OCI-LY3 (cell line): ENCODE results near the gene PARD6G.
"Not testable (repeated sequence)": the region's sequence is repeated elsewhere in the genome, so short reads cannot be mapped to it uniquely, and the experiment has no call there.

ENCODE experiments used
- H2AFZ ChIP-seq: fragments of 200-600, 300-600 bp; shearing (Covaris generic); 2 replicates; pipeline ENCODE4 v1.6.0; 2014; ENCODE audit warnings: antibody characterized with exemption, low read depth, low read length
- H3K27ac ChIP-seq: fragments of 200-600, 300-600 bp; sonication (generic); 2 replicates; pipeline ENCODE4 v1.5.1; 2014; ENCODE audit warnings: mild to moderate bottlenecking, low read length, moderate library complexity, mixed read lengths
- H3K27me3 ChIP-seq: fragments of 200-600, 300-600 bp; sonication (generic); 2 replicates; pipeline ENCODE4 v1.6.1; 2014; ENCODE audit warnings: low read depth, low read length, mixed read lengths
- H3K36me3 ChIP-seq: fragments of 200-600, 300-600 bp; sonication (generic); replicated peaks from 2 replicates; pipeline ENCODE3; 2014; ENCODE audit warnings: low read depth, low read length, mixed read lengths
- H3K4me1 ChIP-seq: fragments of 300-600, 200-600 bp; sonication (generic); 2 replicates; pipeline ENCODE4 v1.6.1; 2014; ENCODE audit warnings: low read length, mixed read lengths
- H3K4me2 ChIP-seq: fragments of 200-600, 300-600 bp; sonication (generic); 2 replicates; pipeline ENCODE4 v1.6.1; 2014; ENCODE audit warnings: low read length, mixed read lengths
- H3K4me3 ChIP-seq: fragments of 300-600, 200-600 bp; sonication (generic); 2 replicates; pipeline ENCODE4 v1.5.1; 2014; ENCODE audit warnings: antibody characterized with exemption, mild to moderate bottlenecking, low read length, moderate library complexity
- H3K79me2 ChIP-seq: fragments of 300-600, 200-600 bp; shearing (Covaris generic); 2 replicates; pipeline ENCODE4 v1.6.1; 2014; ENCODE audit warnings: mild to moderate bottlenecking, low read length, mixed read lengths
- H3K9ac ChIP-seq: fragments of 300-600, 200-600 bp; shearing (Covaris generic); 2 replicates; pipeline ENCODE4 v1.6.0; 2014; ENCODE audit warnings: mild to moderate bottlenecking, low read length, moderate library complexity
- H3K9me3 ChIP-seq: fragments of 200-600, 300-600 bp; shearing (Covaris generic); 2 replicates; pipeline ENCODE4 v1.6.1; 2014; ENCODE audit warnings: low read length, mixed read lengths; ENCODE audit not compliant: insufficient read depth
- H4K20me1 ChIP-seq: fragments of 200-600, 300-600 bp; sonication (generic); 2 replicates; pipeline ENCODE4 v1.6.1; 2016; ENCODE audit warnings: low read length, mixed read lengths; ENCODE audit not compliant: insufficient read depth
- CTCF ChIP-seq: fragments of 200-600, 300-600 bp; sonication (generic); IDR thresholded peaks from 2 replicates; pipeline ENCODE4 v1.5.1; 2014; ENCODE audit warnings: antibody characterized with exemption, low read length, low read depth
- EZH2phosphoT487 ChIP-seq: fragments of 200-600 bp; shearing (Covaris generic); IDR thresholded peaks from 2 replicates; pipeline ENCODE4 v1.6.1; 2018; ENCODE audit warnings: antibody characterized with exemption, mixed run types, low read depth

PARD6G gene

GRCh38 chr18:80238651-80239260 is 8.6 kb downstream of the PARD6G start:
- Histone ChIP-seq H3K36me3 (no peaks in the 10 kb centered on the region), H4K20me1 (peaks cover 29% of the 10 kb centered on the region; the same call in 1 of the 2 replicates), H3K4me2 (no peak overlapping the region), H3K27me3 (0 out of 2 replicates have a peak, but pooled peaks cover 11% of the 10 kb centered on the region), H2AFZ (no peak overlapping the region), H3K9me3 (no peaks in the 10 kb centered on the region), H3K27ac (no peak overlapping the region), H3K4me1 (no peaks in the 10 kb centered on the region), H3K4me3 (no peak overlapping the region), H3K9ac (no peak overlapping the region), H3K79me2 (0 out of 2 replicates have a peak, but pooled peaks cover 3% of the 10 kb centered on the region)
- no peak for TF ChIP-seq EZH2phosphoT487

GRCh38 chr18:80237519-80237918 is 9.8 kb downstream of the PARD6G start:
- not testable (repeated sequence) for H3K4me3 ChIP-seq, H3K4me1 ChIP-seq, H3K27me3 ChIP-seq, H3K9me3 ChIP-seq, H3K27ac ChIP-seq, H3K79me2 ChIP-seq, H3K9ac ChIP-seq, H2AFZ ChIP-seq, H3K36me3 ChIP-seq, H3K4me2 ChIP-seq
- peaks cover 41% of the 10 kb centered on the region; the same call in 1 of the 2 replicates for H4K20me1 ChIP-seq

GRCh38 chr18:80234398-80234797 is 12.9 kb downstream of the PARD6G start:
- Histone ChIP-seq H3K4me2 (no peak overlapping the region), H3K9me3 (no peaks in the 10 kb centered on the region), H3K36me3 (no peaks in the 10 kb centered on the region), H3K27ac (no peak overlapping the region), H3K4me3 (no peak overlapping the region), H3K79me2 (peaks cover 3% of the 10 kb centered on the region; the same call in 1 of the 2 replicates), H2AFZ (no peak overlapping the region), H4K20me1 (peaks cover 30% of the 10 kb centered on the region), H3K27me3 (0 out of 2 replicates have a peak, but pooled peaks cover 3% of the 10 kb centered on the region), H3K4me1 (no peaks in the 10 kb centered on the region), H3K9ac (no peak overlapping the region)
- TF ChIP-seq EZH2phosphoT487 (no peak), CTCF (no peak)

GRCh38 chr18:80233899-80234298 is 13.4 kb downstream of the PARD6G start:
- H3K27ac ChIP-seq: no peak overlapping the region
- no peaks in the 10 kb centered on the region for H3K36me3 ChIP-seq
- H4K20me1 ChIP-seq: peaks cover 29% of the 10 kb centered on the region
- H2AFZ ChIP-seq: no peak overlapping the region
- 0 out of 2 replicates have a peak, but pooled peaks cover 3% of the 10 kb centered on the region for H3K27me3 ChIP-seq
- no peaks in the 10 kb centered on the region for H3K9me3 ChIP-seq
- H3K4me1 ChIP-seq: no peaks in the 10 kb centered on the region
- no peak for TF ChIP-seq CTCF
- no peak for TF ChIP-seq EZH2phosphoT487
- H3K9ac ChIP-seq: no peak overlapping the region
- no peak overlapping the region for H3K4me3 ChIP-seq
- H3K4me2 ChIP-seq: no peak overlapping the region
- H3K79me2 ChIP-seq: peaks cover 3% of the 10 kb centered on the region; the same call in 1 of the 2 replicates

- Histone ChIP-seq H3K36me3 (no peaks in the 10 kb centered on the region), H3K27me3 (0 out of 2 replicates have a peak, but pooled peaks cover 3% of the 10 kb centered on the region), H3K27ac (no peak overlapping the region), H4K20me1 (peaks cover 31% of the 10 kb centered on the region), H3K9ac (no peak overlapping the region), H3K9me3 (no peaks in the 10 kb centered on the region), H2AFZ (no peak overlapping the region), H3K4me3 (no peak overlapping the region), H3K4me2 (no peak overlapping the region), H3K4me1 (no peaks in the 10 kb centered on the region), H3K79me2 (peaks cover 3% of the 10 kb centered on the region; the same call in 1 of the 2 replicates)
- TF ChIP-seq CTCF (no peak), EZH2phosphoT487 (no peak)
Measured at GRCh38 chr18:80233201-80233835, 14.0 kb downstream of the PARD6G start.
